K562 (cell line): Measurements from ENCODE around the gene OPRD1. TPM values are rescaled to one million over a fixed set of nuclear protein-coding genes. Genes with fewer than 3 reads are reported as not detected.

Experiments
- ATAC-seq: fragments of 200-7000 bp; cut with Tn5 transposase; 3 replicates; pipeline ENCODE4 v1.9.1; 2020; ENCODE audit warnings: moderate library complexity
- BruUV-seq: library from RNA; stranded (reverse); fragments of 400-500 nt; replicated peaks from 2 replicates; lab custom pipeline; 2021; lab: Mats Ljungman, UMichigan
- CTCF ChIA-PET: fragments of 300-600 bp; formaldehyde crosslinking; extraction: SDS; loops from one replicate; lab custom pipeline; 2021; ENCODE audit warnings: low intra/inter-chr PET ratio; lab: Yijun Ruan, JAX
- POLR2A ChIA-PET: fragments of 300-600, 350-650 bp; sonication (Branson Sonifier 250); formaldehyde crosslinking; extraction: SDS; loops from one replicate; lab custom pipeline; 2021; ENCODE audit warnings: antibody characterized with exemption, inconsistent platforms; lab: Yijun Ruan, JAX
- DNase-seq, 4 experiments: peaks; one replicate each; pipeline versions ENCODE4 v3.0.0 to v3.0.0-alpha.2; 2011 to 2018; ENCODE audit warnings: low spot score in 3 of 4, mixed read lengths in 3 of 4; ENCODE audit errors: extremely low read depth in 1 of 4
- FAIRE-seq: peaks from 2 replicates; lab custom pipeline; 2011; peaks lifted over from hg19 to GRCh38; lab: Jason Lieb, UNC
- H2AFZ ChIP-seq: 2 replicates; pipeline ENCODE4 v1.6.0; 2011; ENCODE audit warnings: low read depth, low read length, control low read depth, inconsistent platforms
- H3K27ac ChIP-seq: fragments of 200-600 bp; 3 replicates; pipeline ENCODE4 v1.8.0; 2011; ENCODE audit warnings: low read depth, mild to moderate bottlenecking, control low read depth, inconsistent platforms, low read length, moderate library complexity, mixed read lengths; ENCODE audit errors: extremely low read depth
- H3K27me3 ChIP-seq, 2 experiments: fragments of 300-600 bp in 1 of 2; 2 replicates in 1 of 2; 3 replicates in 1 of 2; pipeline versions ENCODE4 v1.6.0 to v1.8.0; 2011; ENCODE audit warnings: inconsistent platforms in 2 of 2, low read length in 2 of 2, mild to moderate bottlenecking in 1 of 2, mixed read lengths in 1 of 2, moderate library complexity in 1 of 2; ENCODE audit not compliant: control insufficient read depth in 2 of 2, insufficient read depth in 2 of 2
- H3K36me3 ChIP-seq: fragments of 300-600 bp; 3 replicates; pipeline ENCODE4 v1.8.0; 2011; ENCODE audit warnings: mild to moderate bottlenecking, low read length, inconsistent platforms; ENCODE audit not compliant: control insufficient read depth, insufficient read depth
- H3K4me1 ChIP-seq, 2 experiments: fragments of 200-600 bp in 1 of 2; replicated peaks in 1 of 2; 2 replicates in 1 of 2; 3 replicates in 1 of 2; pipeline versions ENCODE4 v1.5.1 to v1.8.0; 2011; ENCODE audit warnings: inconsistent platforms in 2 of 2, low read length in 2 of 2, mild to moderate bottlenecking in 1 of 2, mixed read lengths in 1 of 2, moderate library complexity in 1 of 2; ENCODE audit not compliant: control insufficient read depth in 2 of 2, insufficient read depth in 2 of 2
- H3K4me2 ChIP-seq: 2 replicates; pipeline ENCODE4 v1.6.1; 2011; ENCODE audit warnings: low read length, control low read depth, inconsistent platforms, mixed read lengths; ENCODE audit not compliant: insufficient read depth
- H3K4me3 ChIP-seq: fragments of 200-600 bp; sonication (generic), shearing (Covaris generic); 2 replicates; pipeline ENCODE4 v1.5.1; 2016; ENCODE audit warnings: control low read depth, inconsistent platforms
- H3K79me2 ChIP-seq: fragments of 200-600 bp; 3 replicates; pipeline ENCODE4 v1.8.0; 2011; ENCODE audit warnings: low read length, inconsistent platforms; ENCODE audit not compliant: control insufficient read depth, insufficient read depth
- H3K9ac ChIP-seq, 2 experiments: 2 replicates each; pipeline versions ENCODE4 v1.6.0 to v1.6.1; 2011; ENCODE audit warnings: low read depth in 2 of 2, low read length in 2 of 2, control low read depth in 1 of 2, inconsistent platforms in 1 of 2, mild to moderate bottlenecking in 1 of 2, mixed read lengths in 1 of 2; ENCODE audit not compliant: insufficient read depth in 1 of 2
- H3K9me1 ChIP-seq: one replicate; pipeline ENCODE4 v1.6.0; 2011; ENCODE audit warnings: inconsistent platforms, mild to moderate bottlenecking, low read length, moderate library complexity; ENCODE audit not compliant: control insufficient read depth, insufficient read depth
- H3K9me3 ChIP-seq: replicated peaks from 2 replicates; pipeline ENCODE4 v1.5.1; 2011; ENCODE audit warnings: low read depth, low read length, inconsistent platforms; ENCODE audit not compliant: control insufficient read depth, insufficient read depth
- H4K20me1 ChIP-seq: replicated peaks from 2 replicates; pipeline ENCODE4 v1.6.1; 2011; ENCODE audit warnings: low read length, inconsistent platforms, mixed read lengths; ENCODE audit not compliant: control insufficient read depth, insufficient read depth
- CBX3 ChIP-seq, 2 experiments: IDR thresholded peaks; 1 replicate in 1 of 2; 2 replicates in 1 of 2; pipeline ENCODE4 v1.6.1; 2012; ENCODE audit warnings: inconsistent platforms in 2 of 2, low read length in 2 of 2, borderline replicate concordance in 1 of 2, control low read depth in 1 of 2
- HMBOX1 ChIP-seq: sonication (generic); IDR thresholded peaks from 2 replicates; pipeline ENCODE4 v1.6.1; 2016
- ILK ChIP-seq: fragments of 450-650 bp; IDR thresholded peaks from 2 replicates; pipeline ENCODE4 v1.6.1; 2016; ENCODE audit warnings: missing genetic modification characterization, low read depth, mild to moderate bottlenecking, missing compliant biosample characterization, moderate library complexity, borderline replicate concordance
- KLF10 ChIP-seq: fragments of 250-450 bp; sonication (Bioruptor Pico); IDR thresholded peaks from 2 replicates; pipeline ENCODE4 v1.6.1; 2021; ENCODE audit warnings: matching md5 sums
- NFE2L1 ChIP-seq: fragments of 450-650 bp; IDR thresholded peaks from 2 replicates; pipeline ENCODE4 v1.6.1; 2016; ENCODE audit warnings: missing genetic modification characterization, low read depth, mild to moderate bottlenecking, missing compliant biosample characterization, moderate library complexity, borderline replicate concordance
- NUFIP1 ChIP-seq: fragments of 450-650 bp; IDR thresholded peaks from 2 replicates; pipeline ENCODE4 v1.6.1; 2018; ENCODE audit not compliant: partially characterized antibody
- RBM22 ChIP-seq: fragments of 200-400 bp; formaldehyde crosslinking; IDR thresholded peaks from 2 replicates; pipeline ENCODE4 v1.6.1; 2018; ENCODE audit warnings: low read length, low read depth; ENCODE audit not compliant: poor library complexity, severe bottlenecking
- RBM25 ChIP-seq: fragments of 200-400 bp; formaldehyde crosslinking; IDR thresholded peaks from 2 replicates; pipeline ENCODE4 v1.6.1; 2018; ENCODE audit warnings: low read length, low read depth, moderate library complexity; ENCODE audit not compliant: severe bottlenecking
- SMAD3 ChIP-seq: fragments of 450-650 bp; formaldehyde crosslinking; conservative IDR thresholded peaks from 2 replicates; pipeline ENCODE4 v1.4.0; 2020; ENCODE audit warnings: mild to moderate bottlenecking
- TCFL5 ChIP-seq: fragments of 250-450 bp; sonication (Bioruptor Pico); conservative IDR thresholded peaks from 2 replicates; pipeline ENCODE4 v1.6.1; 2021; ENCODE audit warnings: mild to moderate bottlenecking, moderate library complexity, matching md5 sums
- TRIM24 ChIP-seq, 2 experiments: fragments of 450-650 bp; IDR thresholded peaks; 2 replicates each; pipeline ENCODE4 v1.6.1; 2016
- ZKSCAN8 ChIP-seq: fragments of 200-800 bp; sonication (Bioruptor generic); IDR thresholded peaks from 2 replicates; pipeline ENCODE4 v1.6.1; 2016; ENCODE audit warnings: missing genetic modification characterization, missing compliant biosample characterization
- ZNF212 ChIP-seq: fragments of 450-650 bp; formaldehyde crosslinking; IDR thresholded peaks from 2 replicates; pipeline ENCODE4 v1.4.0; 2020; ENCODE audit warnings: mild to moderate bottlenecking
- ZNF584 ChIP-seq: fragments of 200-800 bp; sonication (Bioruptor generic); IDR thresholded peaks from 2 replicates; pipeline ENCODE4 v1.6.1; 2016; ENCODE audit warnings: low read depth, mild to moderate bottlenecking, missing genetic modification characterization, missing compliant biosample characterization
- WGBS: fragments of 100-300 bp; shearing (Covaris generic); methylation state at CpG from one replicate; pipeline ENCODE4 v1.1.6; 2016; ENCODE audit warnings: low coverage, mixed read lengths; ENCODE audit not compliant: insufficient coverage; ENCODE audit errors: missing lambda C conversion rate; 5-methylcytosine and 5-hydroxymethylcytosine counted together
- in situ Hi-C: fragments of 300-500 bp; cut with MboI; formaldehyde crosslinking; loops from 4 replicates; pipeline ENCODE4 v1.15.0; 2018; ENCODE audit warnings: inconsistent platforms, mixed read lengths
- intact Hi-C: fragments of 100-400 bp; cut with micrococcal nuclease; formaldehyde crosslinking; loops from 2 replicates; pipeline ENCODE4 v1.14.2; 2022
- polyA plus RNA-seq, 8 experiments: library from polyadenylated mRNA; depleted of rRNA in 4 of 8; stranded (reverse) in 5 of 8; unstranded in 3 of 8; fragments of >200 nt; fragmentation: Nextera tagmentation in 2 of 8; fragmentation: Illumina TruSeq in 1 of 8; extraction: Ambion mirVana in 2 of 8; extraction: Trizol in 1 of 8; gene quantifications; 2 replicates each; pipeline versions ENCODE4 v1.2.1 to v1.2.3, GENCODE V29; 2011 to 2014; ENCODE audit warnings: inconsistent platforms in 1 of 8, missing spikeins in 1 of 8
- total RNA-seq, 7 experiments: library from RNA; depleted of rRNA in 6 of 7; stranded (reverse); fragments of >200 nt in 6 of 7; fragmentation: Illumina TruSeq in 2 of 7; extraction: Trizol in 2 of 7; gene quantifications; 2 replicates each; pipeline versions ENCODE4 v1.2.1 to v1.2.3, GENCODE V29; 2011 to 2021; ENCODE audit warnings: low replicate concordance in 1 of 7

The OPRD1 gene
- total and polyA plus RNA-seq, 9 of the 15 experiments (the other 6 are each of a cell fraction or from before 2014, with no cell fraction given) = under 0.01 to 0.03 (median under 0.01) TPM; not detected in 6

GRCh38 chr1:28885977-28886730 lies 74.2 kb downstream of the OPRD1 start (continued):
- TF ChIP-seq HMBOX1 = 0 out of 2 replicates have a peak, but pooled peaks have one; percentile 18
- 0 out of 4 replicates have a peak, but pooled peaks of 1 of the 2 experiments have one; percentile 25 for TF ChIP-seq TRIM24 (IDR thresholded peaks at IDR 0.05)
- peak in 1 of 2 experiments; percentile 12; a peak in 1 of 3 replicates for TF ChIP-seq CBX3 (IDR thresholded peaks at IDR 0.05; ENCODE audit: borderline replicate concordance in 1 of 2, low read length in 2 of 2)
- 0 out of 2 replicates have a peak, but pooled peaks have one; percentile 75 for TF ChIP-seq ZKSCAN8 (CRISPR knock-in tag)
- no peak for TF ChIP-seq NFE2L1 (tag)

- WGBS = 2% methylated on average over 31 of the region's 43 CpGs
- Histone ChIP-seq H3K4me3 (peak overlapping the region; percentile 81), H2AFZ (peak overlapping the region; percentile 92), H3K9me3 (no peaks in the 10 kb centered on the region), H3K36me3 (peaks cover 28% of the 10 kb centered on the region), H4K20me1 (peaks cover 21% of the 10 kb centered on the region; the same call in 1 of the 2 replicates), H3K27me3 (no peaks in the 10 kb centered on the region), H3K9me1 (peaks cover 13% of the 10 kb centered on the region), H3K4me2 (peak overlapping the region; percentile 97), H3K79me2 (peaks cover 59% of the 10 kb centered on the region), H3K9ac (peak overlapping the region; percentile 93 to 96), H3K27ac (peak overlapping the region; percentile 87), H3K4me1 (peaks cover 63 to 87% of the 10 kb centered on the region in 2 experiments)
- CTCF ChIA-PET = interaction anchor here (0.9 kb wide), 1 partner anchor 146 kb away, joined by 3 read pairs; no protein-coding TSS in a partner anchor
- in situ Hi-C loops (no loop called here), intact Hi-C loops (loop anchor here (1.0 kb wide), 1 partner anchor 40 kb away; no protein-coding TSS in a partner anchor)
- DNase-seq (peak; percentile 96 to 100 (median 99)), ATAC-seq (peak; percentile 74), FAIRE-seq (no peak)
- BruUV-seq = no TSS peak
- POLR2A ChIA-PET = interaction anchor here (0.6 to 3.3 kb wide), 3 partner anchors 115 to 239 kb away, joined by 3 to 29 read pairs (median 3); partner anchors contain the start of gene RNU11
- TF ChIP-seq NUFIP1 = no peak
- TF ChIP-seq ILK (tag) = no peak
- peak; percentile 82; the same call in 1 of the 2 replicates for TF ChIP-seq ZNF584 (CRISPR knock-in tag)
- no peak for TF ChIP-seq SMAD3 (CRISPR knock-in tag)
- peak; percentile 98 for TF ChIP-seq RBM25
- no peak for TF ChIP-seq RBM22
- no peak for TF ChIP-seq KLF10 (CRISPR knock-in tag)
- no peak for TF ChIP-seq TCFL5 (CRISPR knock-in tag)
- no peak for TF ChIP-seq ZNF212
Measured at GRCh38 chr1:28886731-28887418, 74.9 kb downstream of the OPRD1 start.
